KMS-11 (cell line): ENCODE results near the gene DEFB115.

Source experiments
- H2AFZ ChIP-seq: fragments of 200-600 bp; sonication (generic); 2 replicates; pipeline ENCODE4 v1.6.1; 2016; ENCODE audit warnings: antibody characterized with exemption, mixed run types, low read depth
- H3K27ac ChIP-seq: fragments of 200-600 bp; sonication (generic); 2 replicates; pipeline ENCODE4 v1.6.1; 2016; ENCODE audit warnings: mild to moderate bottlenecking, mixed run types
- H3K27me3 ChIP-seq: fragments of 200-600 bp; sonication (generic); 2 replicates; pipeline ENCODE4 v1.6.1; 2017; ENCODE audit warnings: mild to moderate bottlenecking, low read depth, mixed run types, moderate library complexity; ENCODE audit not compliant: insufficient read depth
- H3K36me3 ChIP-seq: fragments of 200-600 bp; sonication (generic); 2 replicates; pipeline ENCODE4 v1.6.1; 2017; ENCODE audit warnings: mild to moderate bottlenecking, mixed run types; ENCODE audit not compliant: insufficient read depth
- H3K4me1 ChIP-seq: fragments of 200-600 bp; sonication (generic); 2 replicates; pipeline ENCODE4 v1.6.1; 2016; ENCODE audit warnings: mild to moderate bottlenecking, low read depth, mixed run types; ENCODE audit not compliant: poor library complexity, severe bottlenecking
- H3K4me2 ChIP-seq: fragments of 200-600 bp; sonication (generic); 2 replicates; pipeline ENCODE4 v1.7.0; 2016; ENCODE audit warnings: mild to moderate bottlenecking, mixed run types
- H3K4me3 ChIP-seq: fragments of 200-600 bp; sonication (generic); IDR thresholded peaks from 2 replicates; pipeline ENCODE4 v1.6.1; 2017; ENCODE audit warnings: low read depth, low read length, mixed read lengths; ENCODE audit not compliant: insufficient read depth
- H3K79me2 ChIP-seq: fragments of 200-600 bp; sonication (generic); 2 replicates; pipeline ENCODE4 v1.6.1; 2016; ENCODE audit warnings: low read depth, mixed run types; ENCODE audit not compliant: insufficient read depth
- H3K9ac ChIP-seq: fragments of 200-600 bp; sonication (generic); 2 replicates; pipeline ENCODE4 v1.6.1; 2016; ENCODE audit warnings: mild to moderate bottlenecking, mixed run types
- H4K20me1 ChIP-seq: fragments of 200-600 bp; sonication (generic); 2 replicates; pipeline ENCODE4 v1.6.1; 2016; ENCODE audit warnings: mild to moderate bottlenecking, mixed run types; ENCODE audit not compliant: insufficient read depth
- TF ChIP-seq, protein P1 (sequence below): fragments of 200-600 bp; sonication (generic); conservative IDR thresholded peaks from 2 replicates; pipeline ENCODE4 v1.6.1; 2017; ENCODE audit warnings: low read depth, mild to moderate bottlenecking, antibody characterized with exemption, low read length, moderate library complexity, mixed read lengths

The DEFB115 gene

GRCh38 chr20:31257364-31257763, at the start of gene DEFB115:
Gene DEFB115 (plus strand): TSS chr20:31257664. CDS start chr20:31257664, 0 bp downstream.
- Histone ChIP-seq H3K79me2 (no peaks in the 10 kb centered on the region), H3K4me3 (no peak within 1 kb of the TSS), H4K20me1 (no peaks in the 10 kb centered on the region), H3K36me3 (no peaks in the 10 kb centered on the region), H3K4me2 (no peak within 1 kb of the TSS), H3K27me3 (no peaks in the 10 kb centered on the region), H3K27ac (no peak within 1 kb of the TSS), H2AFZ (no peak within 1 kb of the TSS), H3K4me1 (no peaks in the 10 kb centered on the region), H3K9ac (no peak within 1 kb of the TSS)
- TF ChIP-seq, protein P1, sequence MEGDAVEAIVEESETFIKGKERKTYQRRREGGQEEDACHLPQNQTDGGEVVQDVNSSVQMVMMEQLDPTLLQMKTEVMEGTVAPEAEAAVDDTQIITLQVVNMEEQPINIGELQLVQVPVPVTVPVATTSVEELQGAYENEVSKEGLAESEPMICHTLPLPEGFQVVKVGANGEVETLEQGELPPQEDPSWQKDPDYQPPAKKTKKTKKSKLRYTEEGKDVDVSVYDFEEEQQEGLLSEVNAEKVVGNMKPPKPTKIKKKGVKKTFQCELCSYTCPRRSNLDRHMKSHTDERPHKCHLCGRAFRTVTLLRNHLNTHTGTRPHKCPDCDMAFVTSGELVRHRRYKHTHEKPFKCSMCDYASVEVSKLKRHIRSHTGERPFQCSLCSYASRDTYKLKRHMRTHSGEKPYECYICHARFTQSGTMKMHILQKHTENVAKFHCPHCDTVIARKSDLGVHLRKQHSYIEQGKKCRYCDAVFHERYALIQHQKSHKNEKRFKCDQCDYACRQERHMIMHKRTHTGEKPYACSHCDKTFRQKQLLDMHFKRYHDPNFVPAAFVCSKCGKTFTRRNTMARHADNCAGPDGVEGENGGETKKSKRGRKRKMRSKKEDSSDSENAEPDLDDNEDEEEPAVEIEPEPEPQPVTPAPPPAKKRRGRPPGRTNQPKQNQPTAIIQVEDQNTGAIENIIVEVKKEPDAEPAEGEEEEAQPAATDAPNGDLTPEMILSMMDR: no peak

DNA sequence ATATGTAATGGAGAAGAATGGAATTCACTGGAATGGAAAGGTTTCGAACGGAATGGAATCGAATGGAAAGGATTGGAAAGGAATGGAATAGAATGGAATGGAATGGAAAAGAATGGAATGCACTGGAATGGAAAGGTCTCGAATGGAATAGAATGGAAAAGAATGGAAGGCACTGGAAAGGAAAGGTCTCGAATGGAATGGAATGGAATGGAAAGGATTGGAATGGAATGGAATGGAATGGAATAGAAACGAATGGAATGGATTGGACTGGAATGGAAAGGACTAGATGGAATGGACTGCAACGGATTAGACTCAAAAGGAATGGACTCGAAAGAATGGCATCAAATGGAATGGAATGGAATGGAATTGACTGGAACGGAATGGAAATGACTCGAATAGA, 20.5 kb upstream of the DEFB115 start:
- H3K27ac ChIP-seq: no peak overlapping the region
- no peaks in the 10 kb centered on the region for H4K20me1 ChIP-seq
- TF ChIP-seq, protein P1: no peak
- H3K27me3 ChIP-seq: no peaks in the 10 kb centered on the region
- H3K36me3 ChIP-seq: no peaks in the 10 kb centered on the region
- H3K9ac ChIP-seq: no peak overlapping the region
- H3K4me2 ChIP-seq: no peak overlapping the region
- H3K4me1 ChIP-seq: no peaks in the 10 kb centered on the region
- H3K4me3 ChIP-seq: no peak overlapping the region
- no peak overlapping the region for H2AFZ ChIP-seq
- no peaks in the 10 kb centered on the region for H3K79me2 ChIP-seq

- Histone ChIP-seq H3K27me3 (no peaks in the 10 kb centered on the region), H3K36me3 (no peaks in the 10 kb centered on the region), H3K27ac (no peak overlapping the region), H3K4me3 (no peak overlapping the region), H3K79me2 (no peaks in the 10 kb centered on the region), H3K4me1 (no peaks in the 10 kb centered on the region), H3K9ac (no peak overlapping the region), H3K4me2 (no peak overlapping the region), H2AFZ (no peak overlapping the region), H4K20me1 (no peaks in the 10 kb centered on the region)
- TF ChIP-seq, protein P1: no peak
Observed at GRCh38 chr20:31237763-31238162, 19.7 kb upstream of the DEFB115 start.

GRCh38 chr20:31239139-31239538, 18.3 kb upstream of the DEFB115 start:
- TF ChIP-seq, protein P1: no peak
- Histone ChIP-seq H4K20me1 (no peaks in the 10 kb centered on the region), H3K79me2 (no peaks in the 10 kb centered on the region), H3K27me3 (no peaks in the 10 kb centered on the region), H2AFZ (no peak overlapping the region), H3K4me1 (no peaks in the 10 kb centered on the region), H3K4me3 (no peak overlapping the region), H3K9ac (no peak overlapping the region), H3K27ac (no peak overlapping the region), H3K4me2 (no peak overlapping the region), H3K36me3 (no peaks in the 10 kb centered on the region)

DNA sequence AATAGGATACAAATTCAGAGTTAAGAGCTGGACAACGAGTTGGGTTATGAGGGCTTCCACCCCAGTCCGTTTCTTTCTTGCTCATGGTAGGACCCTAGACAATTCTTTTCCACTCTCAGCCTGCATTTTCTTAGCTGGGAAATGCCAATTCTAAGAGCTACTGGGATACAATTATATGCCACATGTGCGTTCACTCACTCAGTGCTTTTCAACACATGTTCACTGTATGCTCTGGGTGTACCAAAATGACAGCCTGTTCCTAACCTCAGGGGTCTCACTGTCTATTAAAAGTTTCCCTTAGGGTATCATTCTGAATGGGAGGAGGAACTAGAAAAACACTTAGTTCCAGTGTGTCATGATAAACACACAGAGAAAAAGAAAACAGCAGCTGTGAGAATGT, 505 bp upstream of the DEFB115 start:
- no peak overlapping the region for H2AFZ ChIP-seq
- no peak overlapping the region for H3K4me3 ChIP-seq
- no peak overlapping the region for H3K9ac ChIP-seq
- H4K20me1 ChIP-seq: no peaks in the 10 kb centered on the region
- H3K36me3 ChIP-seq: no peaks in the 10 kb centered on the region
- TF ChIP-seq, protein P1: no peak
- H3K4me1 ChIP-seq: no peaks in the 10 kb centered on the region
- H3K27me3 ChIP-seq: no peaks in the 10 kb centered on the region
- no peak overlapping the region for H3K4me2 ChIP-seq
- H3K27ac ChIP-seq: no peak overlapping the region
- H3K79me2 ChIP-seq: no peaks in the 10 kb centered on the region
